ENCODE results near the gene CCNG1.
"Not testable (repeated sequence)": the region's sequence is repeated elsewhere in the genome, so short reads cannot be mapped to it uniquely, and the experiment has no call there.

DNA sequence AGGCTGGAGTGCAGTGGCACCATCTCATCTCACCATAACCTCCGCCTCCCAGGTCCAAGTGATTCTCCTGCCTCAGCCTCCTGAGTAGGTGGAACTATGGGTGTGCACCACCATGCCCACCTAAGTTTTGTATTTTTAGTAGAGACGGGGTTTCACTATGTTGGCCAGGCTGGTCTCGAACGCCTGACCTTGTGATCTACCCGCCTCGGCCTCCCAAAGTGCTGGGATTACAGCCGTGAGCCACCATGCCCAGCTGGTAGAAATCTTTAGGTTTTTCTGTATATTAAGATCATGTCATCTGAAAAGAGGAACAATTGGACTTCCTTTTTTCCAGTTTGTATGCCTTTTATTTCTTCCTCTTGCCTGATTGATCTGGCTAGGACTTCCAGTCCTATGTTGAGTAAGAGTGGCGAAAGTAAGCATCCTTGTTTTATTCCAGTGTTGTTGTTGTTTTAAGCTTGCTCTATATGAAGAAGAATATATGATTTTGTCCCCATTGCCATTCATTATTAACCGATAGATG is 40.5 kb upstream of the CCNG1 start:
- not testable (repeated sequence) for TF ChIP-seq EZH2 (IDR thresholded peaks at IDR 0.05); POLR2AphosphoS5 (IDR thresholded peaks at IDR 0.05; ENCODE audit: borderline replicate concordance, low read depth, low read length)

All from SK-N-MC (cell line).